ENCODE data around the gene P2RX6. TPM values are rescaled to one million over a fixed set of nuclear protein-coding genes. Genes with fewer than 3 reads are reported as not detected.

The P2RX6 gene
- total and polyA plus RNA-seq, 12 donors: 0.07 to 7.7 (median 3.2) TPM

- Histone ChIP-seq H3K36me3 (no peaks in the 10 kb centered on the region), H3K9me3 (no peaks in the 10 kb centered on the region), H3K27ac (no peak overlapping the region), H3K4me3 (no peak overlapping the region), H3K4me1 (no peaks in the 10 kb centered on the region), H3K27me3 (peaks cover 0 to 5% (median 0%) of the 10 kb centered on the region in 7 donors)
- TF ChIP-seq, protein P1, sequence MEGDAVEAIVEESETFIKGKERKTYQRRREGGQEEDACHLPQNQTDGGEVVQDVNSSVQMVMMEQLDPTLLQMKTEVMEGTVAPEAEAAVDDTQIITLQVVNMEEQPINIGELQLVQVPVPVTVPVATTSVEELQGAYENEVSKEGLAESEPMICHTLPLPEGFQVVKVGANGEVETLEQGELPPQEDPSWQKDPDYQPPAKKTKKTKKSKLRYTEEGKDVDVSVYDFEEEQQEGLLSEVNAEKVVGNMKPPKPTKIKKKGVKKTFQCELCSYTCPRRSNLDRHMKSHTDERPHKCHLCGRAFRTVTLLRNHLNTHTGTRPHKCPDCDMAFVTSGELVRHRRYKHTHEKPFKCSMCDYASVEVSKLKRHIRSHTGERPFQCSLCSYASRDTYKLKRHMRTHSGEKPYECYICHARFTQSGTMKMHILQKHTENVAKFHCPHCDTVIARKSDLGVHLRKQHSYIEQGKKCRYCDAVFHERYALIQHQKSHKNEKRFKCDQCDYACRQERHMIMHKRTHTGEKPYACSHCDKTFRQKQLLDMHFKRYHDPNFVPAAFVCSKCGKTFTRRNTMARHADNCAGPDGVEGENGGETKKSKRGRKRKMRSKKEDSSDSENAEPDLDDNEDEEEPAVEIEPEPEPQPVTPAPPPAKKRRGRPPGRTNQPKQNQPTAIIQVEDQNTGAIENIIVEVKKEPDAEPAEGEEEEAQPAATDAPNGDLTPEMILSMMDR (IDR thresholded peaks at IDR 0.05): no peak
- no peak for DNase-seq
- intact Hi-C loops (cut with DNase I): loop anchor here in 1 of 10 donors (10.0 kb wide), 1 partner anchor 182 kb away; no protein-coding TSS in a partner anchor
- ATAC-seq: peak in 1 of 8 donors; percentile 8
- 86 to 89% methylated on average over 21 of the region's 21 CpGs for WGBS, 2 donors
Observed at GRCh38 chr22:21076912-21077625, 62.1 kb downstream of the P2RX6 start.

Small RNAs within 50 kb of the gene (microRNA-seq; reads per million reads assigned to microRNA genes)
- gene MIR649: 0 reads per million in 2 donors

Other genes with a start within 250 kb of the P2RX6 start
- gene SERPIND1, start 241.1 kb upstream of the P2RX6 start, total RNA-seq: under 1 TPM in 3 of 10 donors, not detected in 7; 0.09 to 0.26 (median 0.15) TPM
- gene SERPIND1, start 241.1 kb upstream of the P2RX6 start, polyA plus RNA-seq: under 1 TPM; 0.07 TPM
- gene PI4KA, start 156.4 kb upstream of the P2RX6 start, total RNA-seq: 10 to 100 TPM; 34.8 to 55.2 (median 40.8) TPM
- gene PI4KA, start 156.4 kb upstream of the P2RX6 start, polyA plus RNA-seq: 10 to 100 TPM; 32.3 to 39.3 TPM
- 10 to 100 TPM; 20.6 to 43.6 (median 26.8) TPM for gene SNAP29, start 156.2 kb upstream of the P2RX6 start, total RNA-seq
- 10 to 100 TPM in 1 of 2 donors, 1 to 10 TPM in 1; 9.9 to 22.2 TPM for gene SNAP29, start 156.2 kb upstream of the P2RX6 start, polyA plus RNA-seq
- 10 to 100 TPM; 43.3 to 76.9 (median 56.5) TPM for gene CRKL, start 97.8 kb upstream of the P2RX6 start, total RNA-seq
- gene CRKL, start 97.8 kb upstream of the P2RX6 start, polyA plus RNA-seq: 10 to 100 TPM; 19.2 to 33.7 TPM
- gene AIFM3, start 47.9 kb upstream of the P2RX6 start, total RNA-seq: 1 to 10 TPM in 3 of 10 donors, under 1 TPM in 6, not detected in 1; 0.24 to 1.5 (median 0.50) TPM
- 1 to 10 TPM in 1 of 2 donors, under 1 TPM in 1; 0.29 to 1.5 TPM for gene AIFM3, start 47.9 kb upstream of the P2RX6 start, polyA plus RNA-seq
- 10 to 100 TPM; 14.7 to 32.5 (median 23.7) TPM for gene LZTR1, start 32.9 kb upstream of the P2RX6 start, total RNA-seq
- gene LZTR1, start 32.9 kb upstream of the P2RX6 start, polyA plus RNA-seq: 10 to 100 TPM; 25.0 to 36.5 TPM
- gene THAP7, start 13.0 kb upstream of the P2RX6 start, total RNA-seq: 10 to 100 TPM; 15.5 to 26.3 (median 17.5) TPM
- gene THAP7, start 13.0 kb upstream of the P2RX6 start, polyA plus RNA-seq: 10 to 100 TPM; 29.3 to 54.9 TPM
- under 1 TPM in 4 of 10 donors, not detected in 6; 0.14 to 0.78 (median 0.20) TPM for gene SLC7A4, start 17.4 kb downstream of the P2RX6 start, total RNA-seq
- gene SLC7A4, start 17.4 kb downstream of the P2RX6 start, polyA plus RNA-seq: under 1 TPM in 1 of 2 donors, not detected in 1; 0.07 TPM
- gene LRRC74B, start 30.8 kb downstream of the P2RX6 start, total RNA-seq: not detected
- gene LRRC74B, start 30.8 kb downstream of the P2RX6 start, polyA plus RNA-seq: not detected

Measured in heart right ventricle (tissue), 16 donors.